ENCODE measurements around the gene PARD3B. TPM values are rescaled to one million over a fixed set of nuclear protein-coding genes. Genes with fewer than 3 reads are reported as not detected.

The PARD3B gene
- total RNA-seq, 1 experiment from 2014 or later: 6.4 TPM

- Mint-ChIP-seq H3K36me3 (ENCODE audit: insufficient read depth in 1 of 3, low read depth in 3 of 3) (peaks cover 2 to 7% (median 4%) of the 10 kb centered on the region in 3 experiments; a peak in 4 of 7 replicates), H3K27me3 (ENCODE audit: low read depth) (no peaks in the 10 kb centered on the region), H3K4me3 (no peak overlapping the region), H3K4me1 (peaks cover 22 to 25% of the 10 kb centered on the region in 2 experiments), H3K27ac (no peak overlapping the region), H3K9me3 (peaks cover 0 to 2% of the 10 kb centered on the region in 2 experiments; a peak in 1 of 5 replicates)
- Histone ChIP-seq H3K9ac (ENCODE audit: extremely low read depth, insufficient read length, low read length) (no peak overlapping the region), H3K56ac (ENCODE audit: insufficient read length, low read depth, low read length) (no peak overlapping the region), H3K27me3 (ENCODE audit: insufficient read depth, low read length) (no peaks in the 10 kb centered on the region), H2BK20ac (ENCODE audit: low read depth, low read length, poor library complexity, severe bottlenecking) (no peak overlapping the region), H3K79me2 (ENCODE audit: insufficient read depth, low read length) (no peaks in the 10 kb centered on the region), H3K4ac (ENCODE audit: low read depth, low read length) (no peak overlapping the region), H3K79me1 (ENCODE audit: insufficient read depth, low read depth, low read length, poor library complexity, severe bottlenecking) (no peaks in the 10 kb centered on the region), H2BK12ac (ENCODE audit: insufficient read length, low read depth, low read length) (no peak overlapping the region), H2BK5ac (ENCODE audit: insufficient read length, low read length) (no peak overlapping the region), H3K4me2 (ENCODE audit: insufficient read depth, insufficient read length, low read length) (no peak overlapping the region), H3K14ac (ENCODE audit: insufficient read depth, low read length) (no peak overlapping the region), H2AK5ac (ENCODE audit: insufficient read length, low read length) (no peak overlapping the region), H3K27ac (ENCODE audit: insufficient read length, low read depth, low read length) (no peak overlapping the region), H4K5ac (ENCODE audit: insufficient read length, low read depth, low read length) (no peak overlapping the region), H3T11ph (ENCODE audit: low read length) (no peak overlapping the region), H2BK15ac (ENCODE audit: low read depth, low read length) (no peak overlapping the region), H2AFZ (ENCODE audit: low read length) (no peak overlapping the region), H3K23ac (ENCODE audit: insufficient read length, low read depth, low read length) (no peak overlapping the region), H3K4me1 (ENCODE audit: insufficient read depth, low read length) (peaks cover 5% of the 10 kb centered on the region; the same call in 1 of the 2 replicates), H4K20me1 (ENCODE audit: control insufficient read depth, insufficient read depth, insufficient read length) (no peaks in the 10 kb centered on the region), H4K91ac (ENCODE audit: insufficient read length, low read depth, low read length) (no peak overlapping the region), H3K23me2 (ENCODE audit: insufficient read length, low read depth, low read length, poor library complexity, severe bottlenecking) (no peaks in the 10 kb centered on the region), H3K9me3 (ENCODE audit: control insufficient read depth, low read depth, low read length) (no peaks in the 10 kb centered on the region), H2BK120ac (ENCODE audit: low read depth, low read length, poor library complexity, severe bottlenecking) (no peak overlapping the region), H4K8ac (replicated peaks; ENCODE audit: insufficient read length, low read depth, low read length) (no peak overlapping the region), H3K18ac (ENCODE audit: insufficient read length, low read depth, low read length) (no peak overlapping the region)
- no peak for TF ChIP-seq CTCF (conservative IDR thresholded peaks at IDR 0.05)
- no peak for DNase-seq
- no CpG with 5 or more reads among the region's 4 CpGs for WGBS (ENCODE audit: extremely low coverage, insufficient read length, low lambda C conversion rate)
These were observed 318.1 kb downstream of the PARD3B start for GRCh38 chr2:204863336-204863735.

Data from H9 (cell line).